ENCODE measurements around the gene ASPA. TPM values are rescaled to one million over a fixed set of nuclear protein-coding genes. Genes with fewer than 3 reads are reported as not detected.
A peak's percentile ranks its signal among the peaks of the same experiment; 100 is the strongest.
"Not testable (repeated sequence)": the region's sequence is repeated elsewhere in the genome, so short reads cannot be mapped to it uniquely, and the experiment has no call there.

ASPA gene
- total and polyA plus RNA-seq, 8 donors, result 6.5 to 68.9 (median 45.9) TPM

- TF ChIP-seq CTCF (IDR thresholded peaks at IDR 0.05), result no peak
- no peaks in the 10 kb centered on the region for H3K9me3 ChIP-seq
- no peak overlapping the region for H3K27ac ChIP-seq
- H3K27me3 ChIP-seq, result no peaks in the 10 kb centered on the region
- ATAC-seq (no peak), DNase-seq (peak in 1 of 4 donors; percentile 5)
- intact Hi-C loops (cut with DNase I), result no loop called here
- H3K36me3 ChIP-seq, result no peaks in the 10 kb centered on the region
- H3K4me1 ChIP-seq, result no peaks in the 10 kb centered on the region
- H3K4me3 ChIP-seq, result no peak overlapping the region
These were observed 28.2 kb upstream of the ASPA start for GRCh38 chr17:3447625-3448024.

- Histone ChIP-seq H3K27me3 (no peaks in the 10 kb centered on the region), H3K4me3 (no peak overlapping the region), H3K9me3 (no peaks in the 10 kb centered on the region), H3K27ac (no peak overlapping the region), H3K4me1 (no peaks in the 10 kb centered on the region), H3K36me3 (no peaks in the 10 kb centered on the region)
- no peak for ATAC-seq
- intact Hi-C loops (cut with DNase I), result no loop called here
- DNase-seq, result peak in 2 of 4 donors; percentile 27 to 52
- no peak for TF ChIP-seq CTCF (IDR thresholded peaks at IDR 0.05)
These were observed 27.6 kb upstream of the ASPA start for GRCh38 chr17:3448059-3448665.

GRCh38 chr17:3466355-3466754 is 9.4 kb upstream of the ASPA start:
- intact Hi-C loops (cut with DNase I); ATAC-seq; H3K27me3 ChIP-seq: not testable (repeated sequence)

GRCh38 chr17:3469529-3469928 is 6.3 kb upstream of the ASPA start:
- no peaks in the 10 kb centered on the region for H3K27me3 ChIP-seq
- ATAC-seq, result no peak
- no peak for TF ChIP-seq CTCF (IDR thresholded peaks at IDR 0.05)
- H3K36me3 ChIP-seq, result no peaks in the 10 kb centered on the region
- no peaks in the 10 kb centered on the region for H3K4me1 ChIP-seq
- no peaks in the 10 kb centered on the region for H3K9me3 ChIP-seq
- DNase-seq, result no peak
- H3K4me3 ChIP-seq, result no peak overlapping the region
- intact Hi-C loops (cut with DNase I), result no loop called here
- H3K27ac ChIP-seq, result no peak overlapping the region

More at GRCh38 chr17:3466355-3466754, 9.4 kb upstream of the ASPA start:
- not testable (repeated sequence) for H3K36me3 ChIP-seq, H3K9me3 ChIP-seq, H3K27ac ChIP-seq, DNase-seq, H3K4me3 ChIP-seq, H3K4me1 ChIP-seq

- H3K9me3 ChIP-seq, result no peaks in the 10 kb centered on the region
- ATAC-seq (no peak), DNase-seq (no peak)
- intact Hi-C loops (cut with DNase I), result no loop called here
- H3K4me3 ChIP-seq, result no peak within 1 kb of the TSS
- H3K27me3 ChIP-seq, result no peaks in the 10 kb centered on the region
- peaks cover 0 to 3% of the 10 kb centered on the region in 2 donors for H3K4me1 ChIP-seq
- TF ChIP-seq CTCF (IDR thresholded peaks at IDR 0.05), result no peak
- H3K36me3 ChIP-seq, result no peaks in the 10 kb centered on the region
- no peak within 1 kb of the TSS for H3K27ac ChIP-seq
These were observed 4.2 kb upstream of the ASPA start, which contains the start of gene SPATA22 for GRCh38 chr17:3471599-3471998. Gene SPATA22, minus strand, starts transcription at chr17:3471819. Its CDS starts 2,494 bp downstream, at chr17:3469325.

- DNase-seq (peak in 1 of 4 donors; percentile 69), ATAC-seq (no peak)
- H3K36me3 ChIP-seq, result no peaks in the 10 kb centered on the region
- no peaks in the 10 kb centered on the region for H3K9me3 ChIP-seq
- no peak for TF ChIP-seq CTCF (IDR thresholded peaks at IDR 0.05)
- H3K4me1 ChIP-seq, result peaks cover 0 to 3% of the 10 kb centered on the region in 2 donors
- no peaks in the 10 kb centered on the region for H3K27me3 ChIP-seq
- intact Hi-C loops (cut with DNase I), result no loop called here
- no peak overlapping the region for H3K27ac ChIP-seq
- no peak overlapping the region for H3K4me3 ChIP-seq
These were observed 3.7 kb upstream of the ASPA start for GRCh38 chr17:3472137-3472536.

All from left lung (tissue), 10 donors.